Measurements from ENCODE around the gene FFAR3. TPM values are rescaled to one million over a fixed set of nuclear protein-coding genes. Genes with fewer than 3 reads are reported as not detected.

FFAR3 gene
- total and polyA plus RNA-seq, 2 of the 8 experiments (the other 6 are each of a cell fraction or from before 2014, with no cell fraction given) = not detected

DNA sequence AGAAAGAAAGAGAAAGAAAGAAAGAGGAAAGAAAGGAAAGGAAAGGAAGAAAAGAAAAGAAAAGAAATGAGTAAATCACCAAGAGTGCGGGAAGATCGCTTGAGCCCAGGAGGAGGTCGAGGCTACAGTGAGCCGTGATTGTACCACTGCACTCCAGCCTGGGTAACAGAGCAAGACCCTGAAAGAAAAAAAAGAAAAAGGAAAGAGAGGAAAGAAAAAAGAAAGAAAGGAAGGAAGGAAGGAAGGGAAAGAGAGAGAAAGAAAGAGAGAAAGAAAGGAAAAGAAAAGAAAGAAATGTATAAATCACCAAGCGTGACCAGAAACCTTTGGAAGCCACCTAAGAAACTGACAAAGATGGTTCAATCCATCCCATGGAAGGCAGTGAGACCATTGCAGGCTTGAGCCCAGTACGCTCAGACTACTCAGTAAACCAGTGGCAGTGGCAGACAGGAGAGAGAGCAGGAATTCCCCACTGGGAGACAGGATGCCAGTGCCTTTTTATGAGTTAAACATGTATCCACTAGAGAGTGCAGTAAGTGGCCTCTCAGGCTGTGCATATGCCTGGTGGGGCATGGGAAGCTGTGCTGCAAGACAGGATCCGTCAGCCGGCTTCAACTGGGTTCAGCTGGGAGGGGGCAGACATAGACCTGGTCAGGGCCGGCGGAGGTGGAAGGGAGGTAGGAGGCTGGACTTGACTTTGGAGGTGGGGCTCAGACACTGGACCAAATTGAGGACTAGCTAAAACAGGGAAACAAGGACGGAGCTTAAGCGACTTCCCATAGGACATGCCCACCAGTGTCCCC, 17.4 kb downstream of the FFAR3 start (continued):
- TF ChIP-seq, protein P1, sequence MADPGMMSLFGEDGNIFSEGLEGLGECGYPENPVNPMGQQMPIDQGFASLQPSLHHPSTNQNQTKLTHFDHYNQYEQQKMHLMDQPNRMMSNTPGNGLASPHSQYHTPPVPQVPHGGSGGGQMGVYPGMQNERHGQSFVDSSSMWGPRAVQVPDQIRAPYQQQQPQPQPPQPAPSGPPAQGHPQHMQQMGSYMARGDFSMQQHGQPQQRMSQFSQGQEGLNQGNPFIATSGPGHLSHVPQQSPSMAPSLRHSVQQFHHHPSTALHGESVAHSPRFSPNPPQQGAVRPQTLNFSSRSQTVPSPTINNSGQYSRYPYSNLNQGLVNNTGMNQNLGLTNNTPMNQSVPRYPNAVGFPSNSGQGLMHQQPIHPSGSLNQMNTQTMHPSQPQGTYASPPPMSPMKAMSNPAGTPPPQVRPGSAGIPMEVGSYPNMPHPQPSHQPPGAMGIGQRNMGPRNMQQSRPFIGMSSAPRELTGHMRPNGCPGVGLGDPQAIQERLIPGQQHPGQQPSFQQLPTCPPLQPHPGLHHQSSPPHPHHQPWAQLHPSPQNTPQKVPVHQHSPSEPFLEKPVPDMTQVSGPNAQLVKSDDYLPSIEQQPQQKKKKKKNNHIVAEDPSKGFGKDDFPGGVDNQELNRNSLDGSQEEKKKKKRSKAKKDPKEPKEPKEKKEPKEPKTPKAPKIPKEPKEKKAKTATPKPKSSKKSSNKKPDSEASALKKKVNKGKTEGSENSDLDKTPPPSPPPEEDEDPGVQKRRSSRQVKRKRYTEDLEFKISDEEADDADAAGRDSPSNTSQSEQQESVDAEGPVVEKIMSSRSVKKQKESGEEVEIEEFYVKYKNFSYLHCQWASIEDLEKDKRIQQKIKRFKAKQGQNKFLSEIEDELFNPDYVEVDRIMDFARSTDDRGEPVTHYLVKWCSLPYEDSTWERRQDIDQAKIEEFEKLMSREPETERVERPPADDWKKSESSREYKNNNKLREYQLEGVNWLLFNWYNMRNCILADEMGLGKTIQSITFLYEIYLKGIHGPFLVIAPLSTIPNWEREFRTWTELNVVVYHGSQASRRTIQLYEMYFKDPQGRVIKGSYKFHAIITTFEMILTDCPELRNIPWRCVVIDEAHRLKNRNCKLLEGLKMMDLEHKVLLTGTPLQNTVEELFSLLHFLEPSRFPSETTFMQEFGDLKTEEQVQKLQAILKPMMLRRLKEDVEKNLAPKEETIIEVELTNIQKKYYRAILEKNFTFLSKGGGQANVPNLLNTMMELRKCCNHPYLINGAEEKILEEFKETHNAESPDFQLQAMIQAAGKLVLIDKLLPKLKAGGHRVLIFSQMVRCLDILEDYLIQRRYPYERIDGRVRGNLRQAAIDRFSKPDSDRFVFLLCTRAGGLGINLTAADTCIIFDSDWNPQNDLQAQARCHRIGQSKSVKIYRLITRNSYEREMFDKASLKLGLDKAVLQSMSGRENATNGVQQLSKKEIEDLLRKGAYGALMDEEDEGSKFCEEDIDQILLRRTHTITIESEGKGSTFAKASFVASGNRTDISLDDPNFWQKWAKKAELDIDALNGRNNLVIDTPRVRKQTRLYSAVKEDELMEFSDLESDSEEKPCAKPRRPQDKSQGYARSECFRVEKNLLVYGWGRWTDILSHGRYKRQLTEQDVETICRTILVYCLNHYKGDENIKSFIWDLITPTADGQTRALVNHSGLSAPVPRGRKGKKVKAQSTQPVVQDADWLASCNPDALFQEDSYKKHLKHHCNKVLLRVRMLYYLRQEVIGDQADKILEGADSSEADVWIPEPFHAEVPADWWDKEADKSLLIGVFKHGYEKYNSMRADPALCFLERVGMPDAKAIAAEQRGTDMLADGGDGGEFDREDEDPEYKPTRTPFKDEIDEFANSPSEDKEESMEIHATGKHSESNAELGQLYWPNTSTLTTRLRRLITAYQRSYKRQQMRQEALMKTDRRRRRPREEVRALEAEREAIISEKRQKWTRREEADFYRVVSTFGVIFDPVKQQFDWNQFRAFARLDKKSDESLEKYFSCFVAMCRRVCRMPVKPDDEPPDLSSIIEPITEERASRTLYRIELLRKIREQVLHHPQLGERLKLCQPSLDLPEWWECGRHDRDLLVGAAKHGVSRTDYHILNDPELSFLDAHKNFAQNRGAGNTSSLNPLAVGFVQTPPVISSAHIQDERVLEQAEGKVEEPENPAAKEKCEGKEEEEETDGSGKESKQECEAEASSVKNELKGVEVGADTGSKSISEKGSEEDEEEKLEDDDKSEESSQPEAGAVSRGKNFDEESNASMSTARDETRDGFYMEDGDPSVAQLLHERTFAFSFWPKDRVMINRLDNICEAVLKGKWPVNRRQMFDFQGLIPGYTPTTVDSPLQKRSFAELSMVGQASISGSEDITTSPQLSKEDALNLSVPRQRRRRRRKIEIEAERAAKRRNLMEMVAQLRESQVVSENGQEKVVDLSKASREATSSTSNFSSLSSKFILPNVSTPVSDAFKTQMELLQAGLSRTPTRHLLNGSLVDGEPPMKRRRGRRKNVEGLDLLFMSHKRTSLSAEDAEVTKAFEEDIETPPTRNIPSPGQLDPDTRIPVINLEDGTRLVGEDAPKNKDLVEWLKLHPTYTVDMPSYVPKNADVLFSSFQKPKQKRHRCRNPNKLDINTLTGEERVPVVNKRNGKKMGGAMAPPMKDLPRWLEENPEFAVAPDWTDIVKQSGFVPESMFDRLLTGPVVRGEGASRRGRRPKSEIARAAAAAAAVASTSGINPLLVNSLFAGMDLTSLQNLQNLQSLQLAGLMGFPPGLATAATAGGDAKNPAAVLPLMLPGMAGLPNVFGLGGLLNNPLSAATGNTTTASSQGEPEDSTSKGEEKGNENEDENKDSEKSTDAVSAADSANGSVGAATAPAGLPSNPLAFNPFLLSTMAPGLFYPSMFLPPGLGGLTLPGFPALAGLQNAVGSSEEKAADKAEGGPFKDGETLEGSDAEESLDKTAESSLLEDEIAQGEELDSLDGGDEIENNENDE (IDR thresholded peaks at IDR 0.05; ENCODE audit: insufficient replicate concordance, low read length) = no peak
- TF ChIP-seq FOSL1 (IDR thresholded peaks at IDR 0.05; ENCODE audit: insufficient read depth, low read depth, low read length) = no peak

Data from H1 (cell line).